H9 (cell line): Measurements from ENCODE around the gene ADIPOR1. TPM values are rescaled to one million over a fixed set of nuclear protein-coding genes. Genes with fewer than 3 reads are reported as not detected.
A peak's percentile ranks its signal among the peaks of the same experiment; 100 is the strongest.

Source experiments
- DNase-seq: peaks from one replicate; pipeline ENCODE4 v3.0.0-alpha.2; 2017
- H2AFZ ChIP-seq: one replicate; pipeline ENCODE4 v1.6.1; 2013; ENCODE audit warnings: mild to moderate bottlenecking, low read length, control low read depth, moderate library complexity
- H2AK5ac ChIP-seq: 2 replicates; pipeline ENCODE4 v1.6.1; 2013; ENCODE audit warnings: low read length, control low read depth, mixed read lengths; ENCODE audit not compliant: insufficient read length
- H2BK120ac ChIP-seq: one replicate; pipeline ENCODE4 v1.6.1; 2013; ENCODE audit warnings: low read depth, mild to moderate bottlenecking, low read length, control low read depth, inconsistent platforms; ENCODE audit not compliant: poor library complexity, severe bottlenecking
- H2BK12ac ChIP-seq: 2 replicates; pipeline ENCODE4 v1.6.1; 2013; ENCODE audit warnings: low read length, control low read depth, mixed read lengths, low read depth; ENCODE audit not compliant: insufficient read length
- H2BK15ac ChIP-seq: 2 replicates; pipeline ENCODE4 v1.6.1; 2013; ENCODE audit warnings: low read depth, low read length, control low read depth
- H2BK20ac ChIP-seq: one replicate; pipeline ENCODE4 v1.6.1; 2013; ENCODE audit warnings: low read depth, mild to moderate bottlenecking, low read length, control low read depth, inconsistent platforms; ENCODE audit not compliant: poor library complexity, severe bottlenecking
- H2BK5ac ChIP-seq: 2 replicates; pipeline ENCODE4 v1.6.1; 2013; ENCODE audit warnings: low read length, control low read depth, mixed read lengths; ENCODE audit not compliant: insufficient read length
- H3K14ac ChIP-seq: 2 replicates; pipeline ENCODE4 v1.6.1; 2013; ENCODE audit warnings: low read length, control low read depth; ENCODE audit not compliant: insufficient read depth
- H3K18ac ChIP-seq: 2 replicates; pipeline ENCODE4 v1.6.1; 2013; ENCODE audit warnings: low read depth, mild to moderate bottlenecking, mixed read lengths, low read length, control low read depth; ENCODE audit not compliant: insufficient read length
- H3K23ac ChIP-seq: 2 replicates; pipeline ENCODE4 v1.6.1; 2013; ENCODE audit warnings: low read length, control low read depth, mixed read lengths, low read depth; ENCODE audit not compliant: insufficient read length
- H3K23me2 ChIP-seq: 2 replicates; pipeline ENCODE4 v1.6.1; 2013; ENCODE audit warnings: low read depth, mild to moderate bottlenecking, mixed read lengths, low read length, control low read depth; ENCODE audit not compliant: insufficient read length, poor library complexity, severe bottlenecking
- H3K27ac ChIP-seq: 2 replicates; pipeline ENCODE4 v1.5.1; 2013; ENCODE audit warnings: low read length, control low read depth, mixed read lengths, low read depth; ENCODE audit not compliant: insufficient read length
- H3K27me3 ChIP-seq: 2 replicates; pipeline ENCODE4 v1.6.1; 2013; ENCODE audit warnings: low read length, control low read depth, inconsistent platforms; ENCODE audit not compliant: insufficient read depth
- H3K4ac ChIP-seq: 2 replicates; pipeline ENCODE4 v1.6.1; 2013; ENCODE audit warnings: low read depth, mild to moderate bottlenecking, control low read depth, inconsistent platforms, low read length, moderate library complexity
- H3K4me1 ChIP-seq: 2 replicates; pipeline ENCODE4 v1.6.1; 2013; ENCODE audit warnings: low read length, control low read depth, inconsistent platforms; ENCODE audit not compliant: insufficient read depth
- H3K4me2 ChIP-seq: 2 replicates; pipeline ENCODE4 v1.6.1; 2013; ENCODE audit warnings: low read length, control low read depth, mixed read lengths; ENCODE audit not compliant: insufficient read length, insufficient read depth
- H3K56ac ChIP-seq: 2 replicates; pipeline ENCODE4 v1.6.1; 2013; ENCODE audit warnings: low read depth, mild to moderate bottlenecking, mixed read lengths, low read length, control low read depth; ENCODE audit not compliant: insufficient read length
- H3K79me1 ChIP-seq: 2 replicates; pipeline ENCODE4 v1.6.1; 2013; ENCODE audit warnings: low read depth, mild to moderate bottlenecking, moderate library complexity, low read length, control low read depth, inconsistent platforms; ENCODE audit not compliant: insufficient read depth, poor library complexity, severe bottlenecking
- H3K79me2 ChIP-seq: 2 replicates; pipeline ENCODE4 v1.6.1; 2013; ENCODE audit warnings: low read length, control low read depth, inconsistent platforms; ENCODE audit not compliant: insufficient read depth
- H3K9ac ChIP-seq: 2 replicates; pipeline ENCODE4 v1.6.1; 2013; ENCODE audit warnings: low read length, control low read depth, mixed read lengths; ENCODE audit not compliant: insufficient read length; ENCODE audit errors: extremely low read depth
- H3K9me3 ChIP-seq: one replicate; pipeline ENCODE4 v1.6.1; 2013; ENCODE audit warnings: low read depth, low read length, inconsistent platforms; ENCODE audit not compliant: control insufficient read depth
- H3T11ph ChIP-seq: one replicate; pipeline ENCODE4 v1.6.1; 2013; ENCODE audit warnings: mild to moderate bottlenecking, low read length, control low read depth, inconsistent platforms
- H4K20me1 ChIP-seq: one replicate; pipeline ENCODE4 v1.6.1; 2013; ENCODE audit not compliant: control insufficient read depth, insufficient read length, insufficient read depth
- H4K5ac ChIP-seq: 2 replicates; pipeline ENCODE4 v1.6.1; 2013; ENCODE audit warnings: low read depth, mild to moderate bottlenecking, mixed read lengths, low read length, control low read depth; ENCODE audit not compliant: insufficient read length
- H4K8ac ChIP-seq: replicated peaks from 2 replicates; pipeline ENCODE4 v1.6.1; 2013; ENCODE audit warnings: low read length, control low read depth, mixed read lengths, low read depth; ENCODE audit not compliant: insufficient read length
- H4K91ac ChIP-seq: 2 replicates; pipeline ENCODE4 v1.6.1; 2013; ENCODE audit warnings: low read depth, mild to moderate bottlenecking, moderate library complexity, mixed read lengths, low read length, control low read depth; ENCODE audit not compliant: insufficient read length
- H3K27ac Mint-ChIP-seq, 3 experiments: 2 replicates in 2 of 3; 3 replicates in 1 of 3; pipeline ENCODE4 v1.8.0; 2020 to 2021; ENCODE audit warnings: mixed read lengths in 3 of 3, mild to moderate bottlenecking in 1 of 3, moderate library complexity in 1 of 3
- H3K27me3 Mint-ChIP-seq: 2 replicates; pipeline ENCODE4 v1.8.0; 2021; ENCODE audit warnings: low read depth, mild to moderate bottlenecking, moderate library complexity, mixed read lengths
- H3K36me3 Mint-ChIP-seq, 3 experiments: 2 replicates in 2 of 3; 3 replicates in 1 of 3; pipeline ENCODE4 v1.8.0; 2020 to 2021; ENCODE audit warnings: low read depth in 3 of 3, mixed read lengths in 3 of 3; ENCODE audit not compliant: insufficient read depth in 1 of 3
- H3K4me1 Mint-ChIP-seq, 2 experiments: 2 replicates each; pipeline ENCODE4 v1.8.0; 2020; ENCODE audit warnings: mixed read lengths in 2 of 2
- H3K4me3 Mint-ChIP-seq, 2 experiments: 2 replicates in 1 of 2; 3 replicates in 1 of 2; pipeline ENCODE4 v1.8.0; 2020 to 2021; ENCODE audit warnings: mild to moderate bottlenecking in 2 of 2, mixed read lengths in 2 of 2, moderate library complexity in 1 of 2
- H3K9me3 Mint-ChIP-seq, 2 experiments: 2 replicates in 1 of 2; 3 replicates in 1 of 2; pipeline ENCODE4 v1.8.0; 2020; ENCODE audit warnings: mild to moderate bottlenecking in 2 of 2, mixed read lengths in 2 of 2, moderate library complexity in 1 of 2
- CTCF ChIP-seq: fragments of 200-600 bp; sonication (generic); conservative IDR thresholded peaks from 3 replicates; pipeline ENCODE4 v1.8.0; 2021; ENCODE audit warnings: antibody characterized with exemption, mild to moderate bottlenecking
- WGBS: extraction: QIAGEN DNeasy Blood & Tissue Kit; methylation state at CpG from one replicate; pipeline ENCODE4 v1.1.7; 2013; ENCODE audit warnings: missing lambda C conversion rate, low lambda C conversion rate, mixed read lengths; ENCODE audit not compliant: insufficient read length; ENCODE audit errors: extremely low coverage; 5-methylcytosine and 5-hydroxymethylcytosine counted together
- total RNA-seq: library from RNA; stranded (reverse); gene quantifications from 2 replicates; pipeline ENCODE4 v1.2.1, GENCODE V29; 2021

Gene ADIPOR1
- total RNA-seq, 1 experiment from 2014 or later, result 65.0 TPM

- Histone ChIP-seq H2BK12ac (no peak overlapping the region), H3K23me2 (peaks cover 8% of the 10 kb centered on the region), H3K27me3 (no peaks in the 10 kb centered on the region), H3K14ac (no peak overlapping the region), H2AFZ (no peak overlapping the region), H2AK5ac (no peak overlapping the region), H2BK20ac (no peak overlapping the region), H3K9me3 (no peaks in the 10 kb centered on the region), H4K5ac (no peak overlapping the region), H3K4ac (no peak overlapping the region), H3K27ac (no peak overlapping the region), H3K79me1 (peaks cover 9% of the 10 kb centered on the region), H2BK120ac (no peak overlapping the region), H3K9ac (no peak overlapping the region), H3K79me2 (peaks cover 13% of the 10 kb centered on the region; the same call in 1 of the 2 replicates), H3K4me1 (no peaks in the 10 kb centered on the region), H2BK15ac (no peak overlapping the region), H4K20me1 (no peaks in the 10 kb centered on the region), H3K18ac (no peak overlapping the region), H3K4me2 (peak overlapping the region; percentile 75), H3K23ac (no peak overlapping the region), H2BK5ac (no peak overlapping the region), H3T11ph (no peak overlapping the region), H4K8ac (no peak overlapping the region), H4K91ac (no peak overlapping the region), H3K56ac (no peak overlapping the region)
- WGBS, result no CpG with 5 or more reads among the region's 6 CpGs
- Mint-ChIP-seq H3K36me3 (peaks cover 0 to 2% (median under 1%) of the 10 kb centered on the region in 3 experiments; a peak in 3 of 7 replicates), H3K4me3 (peak overlapping the region; percentile 81 to 91), H3K4me1 (peaks cover 17 to 18% of the 10 kb centered on the region in 2 experiments), H3K27ac (no peak overlapping the region), H3K9me3 (no peaks in the 10 kb centered on the region), H3K27me3 (no peaks in the 10 kb centered on the region)
- no peak for DNase-seq
- TF ChIP-seq CTCF, result no peak
Observed at GRCh38 chr1:202956969-202957368, 1.1 kb downstream of the ADIPOR1 start.
